WTC11 (cell line): Measurements from ENCODE around the gene FGF12. TPM values are rescaled to one million over a fixed set of nuclear protein-coding genes. Genes with fewer than 3 reads are reported as not detected.

Experiments used
- ATAC-seq: fragments of 200-7000 bp; cut with Tn5 transposase; 2 replicates; pipeline ENCODE4 v1.10.0; 2021; ENCODE audit warnings: mild to moderate bottlenecking, moderate library complexity
- CTCF ChIA-PET: fragments of 300-600 bp; sonication (Branson Sonifier 250); formaldehyde crosslinking; loops from one replicate; lab custom pipeline; 2021; ENCODE audit warnings: antibody characterized with exemption; lab: Charles Lee
- POLR2A ChIA-PET: fragments of 350-600 bp; sonication (Branson Sonifier 250); formaldehyde crosslinking; loops from one replicate; lab custom pipeline; 2021; ENCODE audit warnings: antibody characterized with exemption; lab: Charles Lee
- DNase-seq: peaks from one replicate; pipeline ENCODE4 v3.0.0; 2021; ENCODE audit warnings: low spot score
- H3K27ac Mint-ChIP-seq: 2 replicates; pipeline ENCODE4 v1.8.0; 2021; ENCODE audit warnings: mixed read lengths
- H3K27me3 Mint-ChIP-seq: 2 replicates; pipeline ENCODE4 v1.8.0; 2021; ENCODE audit warnings: low read depth, mild to moderate bottlenecking, moderate library complexity, mixed read lengths
- H3K36me3 Mint-ChIP-seq: 2 replicates; pipeline ENCODE4 v1.8.0; 2021; ENCODE audit warnings: mixed read lengths
- H3K4me1 Mint-ChIP-seq: 2 replicates; pipeline ENCODE4 v1.8.0; 2022; ENCODE audit warnings: mixed read lengths
- H3K4me3 Mint-ChIP-seq: 2 replicates; pipeline ENCODE4 v1.8.0; 2021; ENCODE audit warnings: mild to moderate bottlenecking, moderate library complexity, mixed read lengths
- H3K9me3 Mint-ChIP-seq: 2 replicates; pipeline ENCODE4 v1.8.0; 2021; ENCODE audit warnings: mixed read lengths
- FOXJ3 ChIP-seq: sonication (generic); formaldehyde crosslinking; IDR thresholded peaks from 2 replicates; pipeline ENCODE4 v1.9.0; 2021; ENCODE audit warnings: missing genetic modification reagents, mild to moderate bottlenecking, borderline replicate concordance
- GABPB1 ChIP-seq: sonication (generic); formaldehyde crosslinking; IDR thresholded peaks from 2 replicates; pipeline ENCODE4 v1.8.1; 2023; ENCODE audit warnings: mild to moderate bottlenecking, missing genetic modification reagents
- JAZF1 ChIP-seq: fragments of 250-450 bp; sonication (Bioruptor Pico); IDR thresholded peaks from 2 replicates; pipeline ENCODE4 v1.9.0; 2021; ENCODE audit warnings: moderate library complexity, mild to moderate bottlenecking, inconsistent platforms
- KAT7 ChIP-seq: sonication (generic); formaldehyde crosslinking; IDR thresholded peaks from 2 replicates; pipeline ENCODE4 v1.8.1; 2023; ENCODE audit warnings: missing genetic modification reagents, mild to moderate bottlenecking, borderline replicate concordance
- RELA ChIP-seq: sonication (generic); formaldehyde crosslinking; IDR thresholded peaks from 2 replicates; pipeline ENCODE4 v1.8.1; 2022; ENCODE audit warnings: missing genetic modification reagents, mild to moderate bottlenecking, borderline replicate concordance
- SP1 ChIP-seq: sonication (generic); formaldehyde crosslinking; conservative IDR thresholded peaks from 2 replicates; pipeline ENCODE4 v1.8.1; 2022; ENCODE audit warnings: missing genetic modification reagents
- TEAD1 ChIP-seq: sonication (generic); formaldehyde crosslinking; IDR thresholded peaks from 2 replicates; pipeline ENCODE4 v1.8.0; 2022; ENCODE audit warnings: mild to moderate bottlenecking, missing genetic modification reagents
- ZNF219 ChIP-seq: sonication (generic); formaldehyde crosslinking; IDR thresholded peaks from 2 replicates; pipeline ENCODE4 v1.8.0; 2023; ENCODE audit warnings: missing genetic modification reagents, mild to moderate bottlenecking, borderline replicate concordance
- ZNF317 ChIP-seq: sonication (generic); formaldehyde crosslinking; IDR thresholded peaks from 2 replicates; pipeline ENCODE4 v1.8.1; 2023; ENCODE audit warnings: low read depth, mild to moderate bottlenecking, moderate library complexity, missing genetic modification reagents, borderline replicate concordance
- total RNA-seq: library from RNA; stranded (reverse); gene quantifications from 3 replicates; pipeline ENCODE4 v1.2.3, GENCODE V29; 2021
- TF ChIP-seq, protein P1 (sequence below): sonication (generic); formaldehyde crosslinking; IDR thresholded peaks from 2 replicates; pipeline ENCODE4 v1.8.1; 2023; ENCODE audit warnings: mild to moderate bottlenecking, moderate library complexity, missing genetic modification reagents
- TF ChIP-seq, protein P2 (sequence below): sonication (generic); formaldehyde crosslinking; IDR thresholded peaks from 2 replicates; pipeline ENCODE4 v1.8.0; 2022; ENCODE audit warnings: mild to moderate bottlenecking, missing genetic modification reagents
- TF ChIP-seq, protein P3 (sequence below): sonication (generic); formaldehyde crosslinking; IDR thresholded peaks from 2 replicates; pipeline ENCODE4 v1.8.1; 2022; ENCODE audit warnings: mild to moderate bottlenecking, moderate library complexity, missing genetic modification reagents
- TF ChIP-seq, protein P4 (sequence below): sonication (generic); formaldehyde crosslinking; IDR thresholded peaks from 2 replicates; pipeline ENCODE4 v1.8.1; 2023; ENCODE audit warnings: mild to moderate bottlenecking, missing genetic modification reagents
- TF ChIP-seq, protein P5 (sequence below): sonication (generic); formaldehyde crosslinking; IDR thresholded peaks from 2 replicates; pipeline ENCODE4 v1.8.0; 2022; ENCODE audit warnings: mild to moderate bottlenecking, missing genetic modification reagents
- TF ChIP-seq, protein P6 (sequence below): sonication (generic); formaldehyde crosslinking; IDR thresholded peaks from 2 replicates; pipeline ENCODE4 v1.8.0; 2023; ENCODE audit warnings: missing genetic modification reagents, mild to moderate bottlenecking, borderline replicate concordance

FGF12 gene
- total RNA-seq, 1 experiment from 2014 or later = 13.5 TPM

DNA sequence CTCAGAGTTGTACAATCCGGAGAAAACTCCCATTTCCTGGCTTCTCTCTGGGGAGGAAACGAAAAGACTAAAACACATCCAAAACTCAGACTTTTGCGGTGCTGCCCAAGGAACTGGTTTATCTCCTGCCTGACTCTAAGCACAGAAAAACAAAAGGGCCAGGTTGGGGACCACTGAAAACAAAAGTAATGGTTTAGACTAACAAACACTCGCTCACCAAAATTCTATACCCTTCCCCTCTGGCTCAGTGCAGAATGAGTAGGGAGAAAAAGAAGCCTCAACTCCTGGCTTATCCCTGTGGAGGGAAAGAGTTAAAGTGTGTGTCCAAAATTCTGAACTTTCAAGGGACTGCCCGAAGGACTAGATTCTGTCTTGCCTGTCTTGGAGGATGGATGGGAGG lies 173.6 kb downstream of the FGF12 start (continued):
- no peak for TF ChIP-seq TEAD1 (CRISPR knock-in tag)
- TF ChIP-seq, protein P1, sequence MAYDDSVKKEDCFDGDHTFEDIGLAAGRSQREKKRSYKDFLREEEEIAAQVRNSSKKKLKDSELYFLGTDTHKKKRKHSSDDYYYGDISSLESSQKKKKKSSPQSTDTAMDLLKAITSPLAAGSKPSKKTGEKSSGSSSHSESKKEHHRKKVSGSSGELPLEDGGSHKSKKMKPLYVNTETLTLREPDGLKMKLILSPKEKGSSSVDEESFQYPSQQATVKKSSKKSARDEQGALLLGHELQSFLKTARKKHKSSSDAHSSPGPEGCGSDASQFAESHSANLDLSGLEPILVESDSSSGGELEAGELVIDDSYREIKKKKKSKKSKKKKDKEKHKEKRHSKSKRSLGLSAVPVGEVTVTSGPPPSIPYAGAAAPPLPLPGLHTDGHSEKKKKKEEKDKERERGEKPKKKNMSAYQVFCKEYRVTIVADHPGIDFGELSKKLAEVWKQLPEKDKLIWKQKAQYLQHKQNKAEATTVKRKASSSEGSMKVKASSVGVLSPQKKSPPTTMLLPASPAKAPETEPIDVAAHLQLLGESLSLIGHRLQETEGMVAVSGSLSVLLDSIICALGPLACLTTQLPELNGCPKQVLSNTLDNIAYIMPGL (CRISPR knock-in tag) = no peak
- TF ChIP-seq JAZF1 = no peak
- no peak for TF ChIP-seq FOXJ3 (CRISPR knock-in tag)
- TF ChIP-seq, protein P2, sequence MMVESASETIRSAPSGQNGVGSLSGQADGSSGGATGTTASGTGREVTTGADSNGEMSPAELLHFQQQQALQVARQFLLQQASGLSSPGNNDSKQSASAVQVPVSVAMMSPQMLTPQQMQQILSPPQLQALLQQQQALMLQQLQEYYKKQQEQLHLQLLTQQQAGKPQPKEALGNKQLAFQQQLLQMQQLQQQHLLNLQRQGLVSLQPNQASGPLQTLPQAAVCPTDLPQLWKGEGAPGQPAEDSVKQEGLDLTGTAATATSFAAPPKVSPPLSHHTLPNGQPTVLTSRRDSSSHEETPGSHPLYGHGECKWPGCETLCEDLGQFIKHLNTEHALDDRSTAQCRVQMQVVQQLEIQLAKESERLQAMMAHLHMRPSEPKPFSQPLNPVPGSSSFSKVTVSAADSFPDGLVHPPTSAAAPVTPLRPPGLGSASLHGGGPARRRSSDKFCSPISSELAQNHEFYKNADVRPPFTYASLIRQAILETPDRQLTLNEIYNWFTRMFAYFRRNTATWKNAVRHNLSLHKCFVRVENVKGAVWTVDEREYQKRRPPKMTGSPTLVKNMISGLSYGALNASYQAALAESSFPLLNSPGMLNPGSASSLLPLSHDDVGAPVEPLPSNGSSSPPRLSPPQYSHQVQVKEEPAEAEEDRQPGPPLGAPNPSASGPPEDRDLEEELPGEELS = no peak
- TF ChIP-seq GABPB1 (CRISPR knock-in tag) = no peak

DNA sequence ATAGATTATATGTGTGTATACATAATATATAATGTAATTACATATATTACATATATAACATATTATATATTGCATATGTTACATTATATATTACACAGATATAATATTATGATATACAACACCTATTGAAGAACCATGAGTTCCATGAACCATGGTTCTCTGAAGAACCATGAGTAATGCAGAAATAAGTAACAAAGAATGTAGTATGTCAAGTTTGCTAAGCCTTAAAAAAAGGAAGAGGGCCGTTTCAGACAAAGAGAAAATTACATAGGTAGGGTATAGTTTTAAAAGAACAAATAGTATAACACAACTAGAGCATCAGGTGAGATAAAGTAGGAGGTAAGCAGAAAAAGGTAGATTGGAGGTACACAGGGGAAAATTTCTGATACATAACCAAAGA lies 177.0 kb downstream of the FGF12 start:
- peaks cover 6% of the 10 kb centered on the region; the same call in 1 of the 2 replicates for H3K9me3 Mint-ChIP-seq
- no peak for ATAC-seq
- no peak for TF ChIP-seq SP1 (CRISPR knock-in tag)
- TF ChIP-seq ZNF219 = no peak
- TF ChIP-seq, protein P3, sequence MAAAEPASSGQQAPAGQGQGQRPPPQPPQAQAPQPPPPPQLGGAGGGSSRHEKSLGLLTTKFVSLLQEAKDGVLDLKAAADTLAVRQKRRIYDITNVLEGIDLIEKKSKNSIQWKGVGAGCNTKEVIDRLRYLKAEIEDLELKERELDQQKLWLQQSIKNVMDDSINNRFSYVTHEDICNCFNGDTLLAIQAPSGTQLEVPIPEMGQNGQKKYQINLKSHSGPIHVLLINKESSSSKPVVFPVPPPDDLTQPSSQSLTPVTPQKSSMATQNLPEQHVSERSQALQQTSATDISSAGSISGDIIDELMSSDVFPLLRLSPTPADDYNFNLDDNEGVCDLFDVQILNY (CRISPR knock-in tag) = no peak
- TF ChIP-seq, protein P4, sequence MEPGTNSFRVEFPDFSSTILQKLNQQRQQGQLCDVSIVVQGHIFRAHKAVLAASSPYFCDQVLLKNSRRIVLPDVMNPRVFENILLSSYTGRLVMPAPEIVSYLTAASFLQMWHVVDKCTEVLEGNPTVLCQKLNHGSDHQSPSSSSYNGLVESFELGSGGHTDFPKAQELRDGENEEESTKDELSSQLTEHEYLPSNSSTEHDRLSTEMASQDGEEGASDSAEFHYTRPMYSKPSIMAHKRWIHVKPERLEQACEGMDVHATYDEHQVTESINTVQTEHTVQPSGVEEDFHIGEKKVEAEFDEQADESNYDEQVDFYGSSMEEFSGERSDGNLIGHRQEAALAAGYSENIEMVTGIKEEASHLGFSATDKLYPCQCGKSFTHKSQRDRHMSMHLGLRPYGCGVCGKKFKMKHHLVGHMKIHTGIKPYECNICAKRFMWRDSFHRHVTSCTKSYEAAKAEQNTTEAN (CRISPR knock-in tag) = no peak
- TF ChIP-seq, protein P5, sequence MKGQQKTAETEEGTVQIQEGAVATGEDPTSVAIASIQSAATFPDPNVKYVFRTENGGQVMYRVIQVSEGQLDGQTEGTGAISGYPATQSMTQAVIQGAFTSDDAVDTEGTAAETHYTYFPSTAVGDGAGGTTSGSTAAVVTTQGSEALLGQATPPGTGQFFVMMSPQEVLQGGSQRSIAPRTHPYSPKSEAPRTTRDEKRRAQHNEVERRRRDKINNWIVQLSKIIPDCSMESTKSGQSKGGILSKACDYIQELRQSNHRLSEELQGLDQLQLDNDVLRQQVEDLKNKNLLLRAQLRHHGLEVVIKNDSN (CRISPR knock-in tag) = no peak
- TF ChIP-seq GABPB1 (CRISPR knock-in tag) = no peak
- TF ChIP-seq, protein P6, sequence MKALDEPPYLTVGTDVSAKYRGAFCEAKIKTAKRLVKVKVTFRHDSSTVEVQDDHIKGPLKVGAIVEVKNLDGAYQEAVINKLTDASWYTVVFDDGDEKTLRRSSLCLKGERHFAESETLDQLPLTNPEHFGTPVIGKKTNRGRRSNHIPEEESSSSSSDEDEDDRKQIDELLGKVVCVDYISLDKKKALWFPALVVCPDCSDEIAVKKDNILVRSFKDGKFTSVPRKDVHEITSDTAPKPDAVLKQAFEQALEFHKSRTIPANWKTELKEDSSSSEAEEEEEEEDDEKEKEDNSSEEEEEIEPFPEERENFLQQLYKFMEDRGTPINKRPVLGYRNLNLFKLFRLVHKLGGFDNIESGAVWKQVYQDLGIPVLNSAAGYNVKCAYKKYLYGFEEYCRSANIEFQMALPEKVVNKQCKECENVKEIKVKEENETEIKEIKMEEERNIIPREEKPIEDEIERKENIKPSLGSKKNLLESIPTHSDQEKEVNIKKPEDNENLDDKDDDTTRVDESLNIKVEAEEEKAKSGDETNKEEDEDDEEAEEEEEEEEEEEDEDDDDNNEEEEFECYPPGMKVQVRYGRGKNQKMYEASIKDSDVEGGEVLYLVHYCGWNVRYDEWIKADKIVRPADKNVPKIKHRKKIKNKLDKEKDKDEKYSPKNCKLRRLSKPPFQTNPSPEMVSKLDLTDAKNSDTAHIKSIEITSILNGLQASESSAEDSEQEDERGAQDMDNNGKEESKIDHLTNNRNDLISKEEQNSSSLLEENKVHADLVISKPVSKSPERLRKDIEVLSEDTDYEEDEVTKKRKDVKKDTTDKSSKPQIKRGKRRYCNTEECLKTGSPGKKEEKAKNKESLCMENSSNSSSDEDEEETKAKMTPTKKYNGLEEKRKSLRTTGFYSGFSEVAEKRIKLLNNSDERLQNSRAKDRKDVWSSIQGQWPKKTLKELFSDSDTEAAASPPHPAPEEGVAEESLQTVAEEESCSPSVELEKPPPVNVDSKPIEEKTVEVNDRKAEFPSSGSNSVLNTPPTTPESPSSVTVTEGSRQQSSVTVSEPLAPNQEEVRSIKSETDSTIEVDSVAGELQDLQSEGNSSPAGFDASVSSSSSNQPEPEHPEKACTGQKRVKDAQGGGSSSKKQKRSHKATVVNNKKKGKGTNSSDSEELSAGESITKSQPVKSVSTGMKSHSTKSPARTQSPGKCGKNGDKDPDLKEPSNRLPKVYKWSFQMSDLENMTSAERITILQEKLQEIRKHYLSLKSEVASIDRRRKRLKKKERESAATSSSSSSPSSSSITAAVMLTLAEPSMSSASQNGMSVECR (CRISPR knock-in tag) = no peak
- TF ChIP-seq KAT7 (CRISPR knock-in tag) = no peak
- no peak for TF ChIP-seq ZNF317 (CRISPR knock-in tag)
- no peak for TF ChIP-seq RELA
- TF ChIP-seq, all 79 proteins: peak for 0
- ChIA-PET CTCF (no interaction called here), POLR2A (no interaction called here)
- Mint-ChIP-seq H3K27ac (no peak overlapping the region), H3K4me3 (no peak overlapping the region), H3K4me1 (peaks cover 8% of the 10 kb centered on the region), H3K36me3 (no peaks in the 10 kb centered on the region; the same call in 1 of the 2 replicates), H3K27me3 (no peaks in the 10 kb centered on the region)
- DNase-seq = no peak
